Body of pancreas (tissue), 4 donors: ENCODE data around the gene SOHLH1. TPM values are rescaled to one million over a fixed set of nuclear protein-coding genes. Genes with fewer than 3 reads are reported as not detected.

Experiments
- ATAC-seq: fragments of 150-250 bp; one replicate; pipeline ENCODE4 v1.9.1; 2016
- DNase-seq, 4 donors: peaks; one replicate each; pipeline ENCODE4 v3.0.0-alpha.2; 2019
- H3K27ac ChIP-seq, 4 donors: fragments of 200-600 bp; sonication (generic); 1 replicate in 3 of 4; 2 replicates in 1 of 4; pipeline versions ENCODE4 v1.5.1 to v1.6.1; 2016 to 2019; ENCODE audit warnings: mild to moderate bottlenecking in 1 of 4, mixed read lengths in 1 of 4, moderate library complexity in 1 of 4
- H3K27me3 ChIP-seq, 2 donors: fragments of 200-600 bp; sonication (generic); one replicate each; pipeline ENCODE4 v1.6.0; 2016; ENCODE audit warnings: mild to moderate bottlenecking in 1 of 2
- H3K36me3 ChIP-seq, 2 donors: fragments of 200-600 bp; sonication (generic); replicated peaks in 1 of 2; 2 replicates each; pipeline ENCODE4 v1.5.1; 2016; ENCODE audit warnings: low read depth in 2 of 2; ENCODE audit not compliant: insufficient read depth in 1 of 2
- H3K4me1 ChIP-seq: fragments of 200-600 bp; sonication (generic); one replicate; pipeline ENCODE4 v1.6.0; 2016
- H3K4me3 ChIP-seq, 2 donors: fragments of 200-600 bp; sonication (generic); 1 replicate in 1 of 2; 2 replicates in 1 of 2; pipeline ENCODE4 v1.5.1; 2016 to 2019
- H3K9me3 ChIP-seq, 3 donors: fragments of 200-600 bp; sonication (generic); 1 replicate in 2 of 3; 2 replicates in 1 of 3; pipeline ENCODE4 v1.5.1; 2016
- CTCF ChIP-seq, 7 experiments: fragments of 450-650 bp in 4 of 7; fragments of 200-600 bp in 3 of 7; sonication (generic) in 3 of 7; IDR thresholded peaks; one replicate each; pipeline ENCODE4 v1.5.1; 2016 to 2019; ENCODE audit warnings: antibody characterized with exemption in 7 of 7
- POLR2A ChIP-seq, 3 donors: fragments of 450-650 bp; IDR thresholded peaks; one replicate each; pipeline ENCODE4 v1.6.1; 2016; ENCODE audit warnings: antibody characterized with exemption in 3 of 3, mild to moderate bottlenecking in 2 of 3
- WGBS, 2 donors: methylation state at CpG; one replicate each; pipeline ENCODE4 v1.1.5; 2017; 5-methylcytosine and 5-hydroxymethylcytosine counted together
- intact Hi-C: fragments of 100-400 bp; cut with DNase I; formaldehyde crosslinking; loops from one replicate; pipeline ENCODE4 v1.15.1; 2023
- total RNA-seq, 2 donors: library from RNA; depleted of rRNA; stranded (reverse); fragments of >200 nt; gene quantifications; one replicate each; pipeline ENCODE4 v1.1.0, GENCODE V29; 2016

The SOHLH1 gene
- total RNA-seq, 2 donors from 2014 or later, result not detected

- peaks cover 0 to 24% (median 3%) of the 10 kb centered on the region in 3 donors for H3K9me3 ChIP-seq
- H3K27me3 ChIP-seq, result no peaks in the 10 kb centered on the region
- no peaks in the 10 kb centered on the region for H3K4me1 ChIP-seq
- no peak overlapping the region for H3K4me3 ChIP-seq
- no peaks in the 10 kb centered on the region for H3K36me3 ChIP-seq
- H3K27ac ChIP-seq, result no peak overlapping the region
- TF ChIP-seq CTCF (IDR thresholded peaks at IDR 0.05) (no peak), POLR2A (IDR thresholded peaks at IDR 0.05) (no peak)
- intact Hi-C loops, result no loop called here
- 64% methylated on average over 2 of the region's 2 CpGs for WGBS, 2 donors
- DNase-seq (no peak), ATAC-seq (no peak)
Observed at GRCh38 chr9:135649508-135649907, 49.8 kb downstream of the SOHLH1 start.

GRCh38 chr9:135648494-135649410, 50.5 kb downstream of the SOHLH1 start:
- 61% methylated on average over 10 of the region's 10 CpGs for WGBS, 2 donors
- no peaks in the 10 kb centered on the region for H3K36me3 ChIP-seq
- H3K27ac ChIP-seq, result no peak overlapping the region
- DNase-seq (no peak), ATAC-seq (no peak)
- no peaks in the 10 kb centered on the region for H3K27me3 ChIP-seq
- H3K9me3 ChIP-seq, result peaks cover 0 to 31% (median 3%) of the 10 kb centered on the region in 3 donors
- no peaks in the 10 kb centered on the region for H3K4me1 ChIP-seq
- intact Hi-C loops, result no loop called here
- no peak for TF ChIP-seq POLR2A (IDR thresholded peaks at IDR 0.05)
- no peak for TF ChIP-seq CTCF (IDR thresholded peaks at IDR 0.05)
- H3K4me3 ChIP-seq, result no peak overlapping the region

- TF ChIP-seq CTCF (IDR thresholded peaks at IDR 0.05) (no peak), POLR2A (IDR thresholded peaks at IDR 0.05) (no peak)
- Histone ChIP-seq H3K27ac (no peak overlapping the region), H3K36me3 (no peaks in the 10 kb centered on the region), H3K4me1 (no peaks in the 10 kb centered on the region), H3K4me3 (no peak overlapping the region), H3K27me3 (no peaks in the 10 kb centered on the region), H3K9me3 (peaks cover 0 to 32% (median 3%) of the 10 kb centered on the region in 3 donors)
- ATAC-seq, result no peak
- intact Hi-C loops, result no loop called here
- 59 to 74% methylated on average over 4 of the region's 4 CpGs for WGBS, 2 donors
- no peak for DNase-seq
Observed at GRCh38 chr9:135647884-135648283, 51.4 kb downstream of the SOHLH1 start.

- Histone ChIP-seq H3K4me1 (no peaks in the 10 kb centered on the region), H3K27me3 (no peaks in the 10 kb centered on the region), H3K9me3 (peaks cover 0 to 32% (median 3%) of the 10 kb centered on the region in 3 donors), H3K27ac (no peak overlapping the region), H3K36me3 (no peaks in the 10 kb centered on the region), H3K4me3 (no peak overlapping the region)
- 61 to 64% methylated on average over 5 of the region's 5 CpGs for WGBS, 2 donors
- no peak for DNase-seq
- ATAC-seq, result no peak
- intact Hi-C loops, result no loop called here
- TF ChIP-seq POLR2A (IDR thresholded peaks at IDR 0.05) (no peak), CTCF (IDR thresholded peaks at IDR 0.05) (no peak)
Observed at GRCh38 chr9:135644631-135645218, 54.6 kb downstream of the SOHLH1 start.

Other genes with a start within 250 kb of the SOHLH1 start
- 10 to 100 TPM; 17.8 to 17.9 TPM for gene PPP1R26, start 219.7 kb downstream of the SOHLH1 start, total RNA-seq
- 10 to 100 TPM; 15.8 to 35.0 TPM for gene MRPS2, start 198.8 kb downstream of the SOHLH1 start, total RNA-seq
- gene LCN1, start 178.0 kb downstream of the SOHLH1 start, total RNA-seq, result not detected
- not detected for gene OBP2A, start 153.4 kb downstream of the SOHLH1 start, total RNA-seq
- not detected for gene PAEP, start 137.7 kb downstream of the SOHLH1 start, total RNA-seq
- not detected for gene GLT6D1, start 59.9 kb downstream of the SOHLH1 start, total RNA-seq
- gene LCN9, start 36.2 kb downstream of the SOHLH1 start, total RNA-seq, result not detected
- gene KCNT1, start 2.7 kb upstream of the SOHLH1 start, total RNA-seq, result under 1 TPM; under 0.01 TPM
- gene CAMSAP1, start 208.1 kb upstream of the SOHLH1 start, total RNA-seq, result 10 to 100 TPM; 14.8 to 30.3 TPM